Retinal pigment epithelial cell (primary cell): ENCODE results near the gene THBS2.
"Not testable (repeated sequence)": the region's sequence is repeated elsewhere in the genome, so short reads cannot be mapped to it uniquely, and the experiment has no call there.

Source experiments
- DNase-seq: peaks from one replicate; pipeline ENCODE4 v3.0.0-alpha.2; 2010; ENCODE audit warnings: low read depth
- H3K4me3 ChIP-seq: 2 replicates; pipeline ENCODE4 v1.5.1; 2011; ENCODE audit warnings: mild to moderate bottlenecking, low read length, control low read depth, moderate library complexity
- TF ChIP-seq, protein P1 (sequence below): conservative IDR thresholded peaks from 2 replicates; pipeline ENCODE4 v1.5.1; 2011; ENCODE audit warnings: low read depth, low read length, control low read depth, inconsistent platforms

Gene THBS2

DNA sequence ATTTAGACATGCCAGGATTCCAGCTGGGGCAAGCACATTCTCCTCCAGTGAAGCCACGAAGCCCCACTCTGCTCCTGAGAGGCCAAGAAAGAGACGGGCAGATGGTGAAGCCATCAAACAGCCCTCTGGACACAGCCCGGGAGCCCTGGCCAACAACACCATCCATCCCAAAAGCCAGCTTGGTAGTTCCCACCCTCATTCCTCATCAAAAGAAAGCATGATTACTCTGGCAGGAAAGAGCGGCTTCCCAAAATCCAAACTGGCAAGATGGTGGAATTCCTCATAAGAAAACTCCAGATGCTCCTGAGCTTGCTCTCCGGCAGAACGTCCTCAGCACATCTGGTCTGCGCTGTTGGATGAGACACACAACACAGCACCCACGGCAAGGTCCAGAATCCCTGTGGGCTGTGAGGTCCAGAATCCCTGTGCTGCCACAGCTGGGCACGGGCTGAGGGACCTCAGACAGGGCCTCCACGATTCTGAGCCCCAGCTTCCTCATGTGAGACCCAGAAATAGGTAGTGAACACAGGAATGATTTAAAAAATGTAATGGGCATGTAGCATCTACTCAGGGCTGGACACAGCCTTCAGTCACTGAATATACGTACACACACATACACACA is 52.6 kb downstream of the THBS2 start:
- DNase-seq, result no peak
- H3K4me3 ChIP-seq, result no peak overlapping the region
- TF ChIP-seq, protein P1, sequence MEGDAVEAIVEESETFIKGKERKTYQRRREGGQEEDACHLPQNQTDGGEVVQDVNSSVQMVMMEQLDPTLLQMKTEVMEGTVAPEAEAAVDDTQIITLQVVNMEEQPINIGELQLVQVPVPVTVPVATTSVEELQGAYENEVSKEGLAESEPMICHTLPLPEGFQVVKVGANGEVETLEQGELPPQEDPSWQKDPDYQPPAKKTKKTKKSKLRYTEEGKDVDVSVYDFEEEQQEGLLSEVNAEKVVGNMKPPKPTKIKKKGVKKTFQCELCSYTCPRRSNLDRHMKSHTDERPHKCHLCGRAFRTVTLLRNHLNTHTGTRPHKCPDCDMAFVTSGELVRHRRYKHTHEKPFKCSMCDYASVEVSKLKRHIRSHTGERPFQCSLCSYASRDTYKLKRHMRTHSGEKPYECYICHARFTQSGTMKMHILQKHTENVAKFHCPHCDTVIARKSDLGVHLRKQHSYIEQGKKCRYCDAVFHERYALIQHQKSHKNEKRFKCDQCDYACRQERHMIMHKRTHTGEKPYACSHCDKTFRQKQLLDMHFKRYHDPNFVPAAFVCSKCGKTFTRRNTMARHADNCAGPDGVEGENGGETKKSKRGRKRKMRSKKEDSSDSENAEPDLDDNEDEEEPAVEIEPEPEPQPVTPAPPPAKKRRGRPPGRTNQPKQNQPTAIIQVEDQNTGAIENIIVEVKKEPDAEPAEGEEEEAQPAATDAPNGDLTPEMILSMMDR, result no peak

DNA sequence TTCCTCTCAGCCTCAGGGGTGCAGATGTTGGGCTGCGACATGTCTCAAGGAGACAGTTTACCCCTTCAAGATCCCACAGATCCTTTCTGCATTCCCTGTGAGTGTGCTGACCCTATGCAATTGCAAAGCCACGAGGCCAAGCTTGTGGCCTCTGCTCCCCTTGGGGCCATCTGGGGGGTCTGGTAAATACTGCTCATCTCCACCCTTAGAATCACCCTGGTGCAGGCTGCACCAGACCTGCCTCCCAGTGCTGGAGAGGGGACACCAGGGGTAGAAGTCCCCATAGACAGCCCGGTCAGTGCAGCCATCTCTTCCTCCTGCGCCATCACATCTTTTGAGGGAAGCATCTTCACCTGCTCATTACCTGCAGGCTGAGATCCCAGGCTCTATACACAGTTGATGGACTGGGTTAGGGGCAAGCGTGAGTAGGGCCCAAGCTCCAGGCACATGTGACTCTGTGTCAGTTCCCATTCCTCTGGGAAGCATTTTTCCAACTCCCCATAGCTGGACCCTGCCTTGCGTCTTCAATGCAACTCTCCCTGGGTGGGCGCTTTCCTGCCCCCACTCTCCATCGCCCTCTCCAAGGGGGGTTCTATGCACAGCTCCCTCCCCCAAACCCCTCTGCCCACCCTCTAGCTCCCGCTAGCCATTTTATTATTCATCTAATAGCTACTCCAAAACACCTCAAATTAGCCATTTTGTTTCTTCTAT is 53.9 kb downstream of the THBS2 start:
- TF ChIP-seq, protein P1, result no peak
- no peak for DNase-seq
- H3K4me3 ChIP-seq, result no peak overlapping the region

DNA sequence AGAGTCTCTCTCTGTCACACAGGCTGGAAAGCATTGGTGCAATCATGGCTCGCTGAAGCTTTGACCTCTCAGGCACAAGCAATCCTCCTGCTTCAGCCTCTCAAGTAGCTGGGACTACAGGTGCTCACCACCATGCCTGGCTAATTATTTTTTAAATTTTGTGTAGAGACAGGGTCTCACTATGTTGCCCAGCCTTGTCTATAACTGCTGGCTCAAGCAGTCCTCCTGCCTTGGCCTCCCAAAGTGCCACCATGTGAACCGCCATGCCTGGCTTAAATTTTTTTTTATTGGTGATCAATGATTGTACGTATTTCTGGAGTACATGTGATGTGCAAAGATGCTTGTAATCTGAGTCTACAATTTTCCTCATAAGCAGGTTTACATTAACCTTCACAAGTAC is 54.8 kb downstream of the THBS2 start:
- no peak for DNase-seq
- TF ChIP-seq, protein P1, result no peak
- no peak overlapping the region for H3K4me3 ChIP-seq

DNA sequence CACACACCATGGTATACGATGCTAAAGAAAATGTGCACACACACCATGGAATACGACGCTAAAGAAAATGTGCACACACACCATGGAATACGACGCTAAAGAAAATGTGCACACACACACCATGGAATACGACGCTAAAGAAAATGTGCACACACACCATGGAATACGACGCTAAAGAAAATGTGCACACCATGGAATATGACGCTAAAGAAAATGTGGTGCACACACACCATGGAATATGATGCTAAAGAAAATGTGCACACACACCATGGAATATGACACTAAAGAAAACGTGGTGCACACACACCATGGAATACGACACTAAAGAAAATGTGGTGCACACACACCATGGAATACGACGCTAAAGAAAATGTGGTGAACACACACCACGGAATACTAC is 55.7 kb downstream of the THBS2 start:
- DNase-seq, H3K4me3 ChIP-seq: not testable (repeated sequence)

DNA sequence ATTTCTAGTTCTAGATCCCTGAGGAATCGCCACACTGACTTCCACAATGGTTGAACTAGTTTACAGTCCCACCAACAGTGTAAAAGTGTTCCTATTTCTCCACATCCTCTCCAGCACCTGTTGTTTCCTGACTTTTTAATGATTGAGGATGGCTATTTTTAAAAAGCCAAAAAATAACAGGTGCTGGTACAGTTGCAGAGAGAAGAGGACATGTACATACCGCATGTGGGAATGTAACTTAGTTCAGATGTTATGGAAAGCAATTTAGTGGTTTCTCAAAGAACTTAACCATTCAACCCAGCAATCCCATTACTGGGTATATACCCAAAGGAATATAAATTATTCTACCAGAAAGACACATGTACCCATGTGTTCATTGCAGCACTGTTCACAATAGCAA is 57.4 kb downstream of the THBS2 start:
- H3K4me3 ChIP-seq, DNase-seq: not testable (repeated sequence)

DNA sequence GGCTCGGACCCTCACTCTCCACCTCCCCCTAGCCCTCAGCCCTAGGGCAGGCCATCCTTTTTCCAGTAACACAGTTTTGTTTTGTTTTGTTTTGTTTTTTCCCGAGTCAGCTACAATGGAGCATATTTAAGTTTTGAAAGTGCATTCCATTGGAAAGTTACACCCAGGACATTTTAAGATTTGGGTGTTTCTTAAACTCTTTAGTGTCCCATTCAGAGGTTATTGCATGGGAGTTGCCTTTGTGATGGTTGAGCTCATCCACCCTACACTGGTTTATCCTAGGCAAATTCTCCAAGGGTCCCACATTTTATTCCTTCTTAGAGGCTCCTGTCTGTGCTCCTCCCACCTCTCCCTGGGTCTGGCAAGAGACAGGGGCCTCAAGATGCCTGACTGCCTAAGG is 58.9 kb downstream of the THBS2 start:
- no peak for DNase-seq
- TF ChIP-seq, protein P1, result no peak

DNA sequence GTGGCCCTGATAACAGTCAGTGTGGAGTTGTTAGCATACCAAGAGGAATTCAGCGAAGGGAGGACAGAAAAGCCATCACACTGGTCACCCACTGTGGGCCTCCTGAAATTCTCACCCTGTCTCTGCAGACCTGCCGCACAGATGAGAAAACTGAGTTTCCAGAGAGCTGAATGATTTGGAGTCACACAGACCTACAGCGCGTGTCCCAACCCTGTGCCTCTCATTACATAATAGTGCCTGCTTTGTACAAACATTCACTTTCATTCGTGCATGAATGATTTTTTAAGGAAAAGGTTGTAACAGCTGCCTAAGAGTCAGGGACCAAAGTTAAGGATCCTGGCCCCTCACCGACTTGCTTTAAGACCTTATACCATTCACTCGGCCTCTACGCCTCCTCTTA is 62.7 kb downstream of the THBS2 start:
- TF ChIP-seq, protein P1, result no peak
- no peak for DNase-seq
- H3K4me3 ChIP-seq, result no peak overlapping the region

More for the DNA sequence above, 58.9 kb downstream of the THBS2 start:
- no peak overlapping the region for H3K4me3 ChIP-seq

DNA sequence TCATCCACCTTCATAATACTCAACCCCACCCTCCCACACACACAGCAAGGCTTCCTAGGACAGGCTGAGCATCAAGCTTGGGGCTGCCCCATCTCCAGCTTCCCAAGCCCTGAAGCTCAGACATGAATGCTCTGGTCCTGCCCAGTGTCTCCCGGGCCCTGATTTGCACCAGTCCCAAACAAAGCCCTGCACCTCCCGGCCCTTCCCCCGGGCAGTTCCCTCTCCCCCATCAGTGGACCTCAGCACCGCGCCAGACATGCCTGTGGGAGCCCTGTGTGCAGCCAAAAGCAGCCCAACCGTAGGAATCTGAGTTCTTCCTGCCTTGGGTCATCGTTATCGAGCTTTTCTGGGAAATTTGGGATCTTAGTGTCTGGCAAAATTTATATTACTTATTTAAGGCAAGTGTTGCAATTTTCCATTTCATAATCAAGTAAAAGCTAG is 63.5 kb downstream of the THBS2 start:
- H3K4me3 ChIP-seq, result no peak overlapping the region
- DNase-seq, result no peak
- TF ChIP-seq, protein P1, result no peak
